ENCODE results near the gene FBXL4.

The FBXL4 gene

GRCh38 chr6:98864497-98864896 lies 83.2 kb downstream of the FBXL4 start:
- DNase-seq (ENCODE audit: insufficient read length, low spot score) = no peak
- no peak for FAIRE-seq
- no peak for TF ChIP-seq CTCF (IDR thresholded peaks at IDR 0.05; ENCODE audit: insufficient read depth, missing control alignments)

GRCh38 chr6:98848539-98849242 lies 99.1 kb downstream of the FBXL4 start:
- DNase-seq (ENCODE audit: insufficient read length, low spot score) (no peak), FAIRE-seq (no peak)
- no peak for TF ChIP-seq CTCF (IDR thresholded peaks at IDR 0.05; ENCODE audit: insufficient read depth, missing control alignments)

- DNase-seq (ENCODE audit: insufficient read length, low spot score) (no peak), FAIRE-seq (no peak)
These were observed 99.8 kb downstream of the FBXL4 start for GRCh38 chr6:98847779-98848538.

GRCh38 chr6:98847416-98847778 lies 100.3 kb downstream of the FBXL4 start:
- TF ChIP-seq CTCF (IDR thresholded peaks at IDR 0.05; ENCODE audit: insufficient read depth, missing control alignments) = no peak
- FAIRE-seq = no peak
- DNase-seq (ENCODE audit: insufficient read length, low spot score) = no peak

More at GRCh38 chr6:98847779-98848538, 99.8 kb downstream of the FBXL4 start:
- no peak for TF ChIP-seq CTCF (IDR thresholded peaks at IDR 0.05; ENCODE audit: insufficient read depth, missing control alignments)

GRCh38 chr6:98846021-98846380 lies 101.7 kb downstream of the FBXL4 start:
- DNase-seq (ENCODE audit: insufficient read length, low spot score) (no peak), FAIRE-seq (no peak)
- TF ChIP-seq CTCF (IDR thresholded peaks at IDR 0.05; ENCODE audit: insufficient read depth, missing control alignments) = no peak

- TF ChIP-seq CTCF (IDR thresholded peaks at IDR 0.05; ENCODE audit: insufficient read depth, missing control alignments) = peak; percentile 95
- FAIRE-seq = peak; percentile 32
- peak; percentile 77 for DNase-seq (ENCODE audit: insufficient read length, low spot score)
These were observed 102.3 kb downstream of the FBXL4 start for GRCh38 chr6:98845211-98846020.

Measured in D721Med (cell line).